Neural cell (in vitro differentiated cells): ENCODE data around the gene OR10J4.

Source experiments
- CTCF ChIP-seq: fragments of 450-650 bp; IDR thresholded peaks from 2 replicates; pipeline ENCODE4 v1.5.1; 2014; ENCODE audit warnings: antibody characterized with exemption, mild to moderate bottlenecking, moderate library complexity; ENCODE audit not compliant: poor library complexity, severe bottlenecking
- EP300 ChIP-seq: fragments of 450-650 bp; conservative IDR thresholded peaks from 2 replicates; pipeline ENCODE4 v1.6.1; 2014; ENCODE audit warnings: antibody characterized with exemption, mild to moderate bottlenecking, moderate library complexity; ENCODE audit not compliant: poor library complexity, severe bottlenecking
- EZH2 ChIP-seq: fragments of 200-600, 300-800 bp; shearing (Covaris generic), sonication (generic); IDR thresholded peaks from 2 replicates; pipeline ENCODE4 v1.6.1; 2014; ENCODE audit warnings: antibody characterized with exemption, low read length, borderline replicate concordance, mild to moderate bottlenecking; ENCODE audit not compliant: insufficient read depth, poor library complexity, severe bottlenecking
- POLR2AphosphoS5 ChIP-seq: IDR thresholded peaks from 2 replicates; pipeline ENCODE4 v1.6.1; 2012
- RAD21 ChIP-seq: fragments of 450-650 bp; conservative IDR thresholded peaks from 2 replicates; pipeline ENCODE4 v1.6.1; 2014; ENCODE audit warnings: antibody characterized with exemption, mild to moderate bottlenecking, moderate library complexity
- REST ChIP-seq: IDR thresholded peaks from 2 replicates; pipeline ENCODE4 v1.6.1; 2012; ENCODE audit warnings: borderline replicate concordance
- TAF1 ChIP-seq: IDR thresholded peaks from 2 replicates; pipeline ENCODE4 v1.6.1; 2012; ENCODE audit warnings: low read depth

GRCh38 chr1:159442428-159442827 lies 10.4 kb downstream of the OR10J4 start:
- no peak for TF ChIP-seq TAF1
- no peak for TF ChIP-seq CTCF
- TF ChIP-seq EP300: no peak
- TF ChIP-seq POLR2AphosphoS5: no peak
- no peak for TF ChIP-seq EZH2
- TF ChIP-seq RAD21: no peak
- no peak for TF ChIP-seq REST
